Suprapubic skin (tissue), 4 donors: Measurements from ENCODE around the gene EPHA6. TPM values are rescaled to one million over a fixed set of nuclear protein-coding genes. Genes with fewer than 3 reads are reported as not detected.
"Not testable (repeated sequence)": the region's sequence is repeated elsewhere in the genome, so short reads cannot be mapped to it uniquely, and the experiment has no call there.

Experiments
- DNase-seq, 2 donors: peaks; one replicate each; pipeline ENCODE4 v3.0.0-alpha.2; 2019; ENCODE audit warnings: low spot score in 2 of 2
- H3K27ac ChIP-seq: fragments of 200-600 bp; sonication (generic); one replicate; pipeline ENCODE4 v1.5.1; 2019
- H3K27me3 ChIP-seq: fragments of 200-600 bp; sonication (generic); one replicate; pipeline ENCODE4 v1.5.1; 2019
- H3K36me3 ChIP-seq: fragments of 200-600 bp; sonication (generic); one replicate; pipeline ENCODE4 v1.5.1; 2019
- H3K4me1 ChIP-seq: fragments of 200-600 bp; sonication (generic); one replicate; pipeline ENCODE4 v1.5.1; 2019
- H3K4me3 ChIP-seq: fragments of 200-600 bp; sonication (generic); one replicate; pipeline ENCODE4 v1.5.1; 2019; ENCODE audit warnings: mild to moderate bottlenecking
- H3K9me3 ChIP-seq: fragments of 200-600 bp; sonication (generic); one replicate; pipeline ENCODE4 v1.5.1; 2019
- CTCF ChIP-seq, 2 donors: fragments of 200-600 bp in 1 of 2; fragments of 450-650 bp in 1 of 2; sonication (generic) in 1 of 2; IDR thresholded peaks; one replicate each; pipeline ENCODE4 v1.5.1; 2016 to 2019; ENCODE audit warnings: antibody characterized with exemption in 2 of 2, mild to moderate bottlenecking in 1 of 2, moderate library complexity in 1 of 2
- EP300 ChIP-seq: sonication (generic); formaldehyde crosslinking; IDR thresholded peaks from one replicate; pipeline ENCODE4 v1.6.1; 2017; ENCODE audit warnings: antibody characterized with exemption
- POLR2A ChIP-seq, 2 donors: fragments of 450-650 bp; IDR thresholded peaks; one replicate each; pipeline ENCODE4 v1.6.1; 2017; ENCODE audit warnings: antibody characterized with exemption in 2 of 2, mild to moderate bottlenecking in 2 of 2, moderate library complexity in 2 of 2
- POLR2AphosphoS5 ChIP-seq, 3 donors: sonication (generic); formaldehyde crosslinking; IDR thresholded peaks; one replicate each; pipeline ENCODE4 v1.6.1; 2017; ENCODE audit warnings: antibody characterized with exemption in 3 of 3
- WGBS: methylation state at CpG from one replicate; pipeline ENCODE4 v1.1.5; 2018; 5-methylcytosine and 5-hydroxymethylcytosine counted together
- total RNA-seq, 4 donors: library from RNA; depleted of rRNA; stranded (reverse); fragments of >200 nt; gene quantifications; one replicate each; pipeline ENCODE4 v1.1.0, GENCODE V29; 2016

The EPHA6 gene
- total RNA-seq, 4 donors from 2014 or later, result not detected

GRCh38 chr3:97265237-97266005, 451.0 kb downstream of the EPHA6 start:
- DNase-seq, result no peak
- TF ChIP-seq POLR2A (IDR thresholded peaks at IDR 0.05) (no peak), EP300 (no peak), CTCF (IDR thresholded peaks at IDR 0.05) (no peak), POLR2AphosphoS5 (IDR thresholded peaks at IDR 0.05) (no peak)
- 96% methylated on average over 13 of the region's 19 CpGs for WGBS
- H3K4me3 ChIP-seq, result no peak overlapping the region
- no peaks in the 10 kb centered on the region for H3K9me3 ChIP-seq
- H3K4me1 ChIP-seq, result no peaks in the 10 kb centered on the region
- no peaks in the 10 kb centered on the region for H3K27me3 ChIP-seq
- H3K36me3 ChIP-seq, result no peaks in the 10 kb centered on the region
- no peak overlapping the region for H3K27ac ChIP-seq

DNA sequence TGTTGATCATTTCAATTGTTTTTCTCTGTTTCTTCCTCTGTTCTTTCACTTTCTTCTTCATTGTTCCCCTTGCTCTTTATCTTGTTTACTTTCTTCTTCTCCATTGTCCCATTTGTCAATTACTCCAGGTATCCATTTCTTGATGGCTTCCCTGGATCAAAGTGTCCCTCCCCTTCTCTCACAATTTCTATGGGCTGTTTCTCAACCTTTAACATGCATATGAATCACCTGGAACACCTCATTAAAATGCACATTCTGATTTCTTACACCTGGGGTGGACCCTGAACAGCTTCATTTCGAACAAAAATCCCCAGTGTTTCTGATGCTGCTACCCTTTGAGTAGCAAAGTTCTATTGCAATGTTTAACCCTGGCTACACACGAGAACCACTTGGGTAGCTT, 454.8 kb downstream of the EPHA6 start:
- WGBS, result 51% methylated on average over 2 of the region's 2 CpGs
- Histone ChIP-seq H3K4me3 (no peak overlapping the region), H3K4me1 (no peaks in the 10 kb centered on the region), H3K27me3 (no peaks in the 10 kb centered on the region), H3K36me3 (no peaks in the 10 kb centered on the region), H3K9me3 (no peaks in the 10 kb centered on the region), H3K27ac (no peak overlapping the region)
- DNase-seq, result no peak
- TF ChIP-seq POLR2A (IDR thresholded peaks at IDR 0.05) (no peak), EP300 (no peak)

GRCh38 chr3:97276879-97277550, 462.6 kb downstream of the EPHA6 start:
- H3K4me3 ChIP-seq, DNase-seq, H3K9me3 ChIP-seq, H3K27me3 ChIP-seq, H3K4me1 ChIP-seq, H3K27ac ChIP-seq, H3K36me3 ChIP-seq: not testable (repeated sequence)
- WGBS, result 87% methylated on average over 15 of the region's 15 CpGs

GRCh38 chr3:97277708-97278107, 463.3 kb downstream of the EPHA6 start:
- WGBS, result 92% methylated on average over 4 of the region's 4 CpGs
- H3K9me3 ChIP-seq, result no peaks in the 10 kb centered on the region
- H3K4me3 ChIP-seq, result no peak overlapping the region
- no peaks in the 10 kb centered on the region for H3K4me1 ChIP-seq
- no peaks in the 10 kb centered on the region for H3K36me3 ChIP-seq
- TF ChIP-seq POLR2A (IDR thresholded peaks at IDR 0.05), result no peak
- no peak for TF ChIP-seq CTCF (IDR thresholded peaks at IDR 0.05)
- no peak for TF ChIP-seq EP300
- TF ChIP-seq POLR2AphosphoS5 (IDR thresholded peaks at IDR 0.05), result no peak
- no peak for DNase-seq
- H3K27ac ChIP-seq, result no peak overlapping the region
- no peaks in the 10 kb centered on the region for H3K27me3 ChIP-seq

DNA sequence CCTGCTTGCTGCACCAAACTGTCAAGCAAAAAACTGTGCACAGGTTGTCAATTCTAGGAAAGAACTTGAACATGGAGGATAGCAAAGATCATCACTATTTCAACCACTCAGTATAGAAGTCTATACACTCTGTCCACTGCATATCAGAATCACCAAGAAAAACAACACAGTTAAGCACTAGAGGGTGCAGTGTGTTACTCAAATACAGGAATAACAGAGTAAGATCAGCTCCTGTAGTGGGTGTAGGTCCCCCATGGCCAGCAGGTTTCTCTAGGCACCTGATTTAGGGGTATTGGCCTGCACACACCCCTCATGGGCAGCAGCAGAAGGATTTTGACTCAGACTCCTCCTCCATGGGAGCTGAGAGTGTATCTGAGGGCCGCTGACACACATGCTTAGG, 464.1 kb downstream of the EPHA6 start:
- DNase-seq, result no peak
- Histone ChIP-seq H3K4me3 (no peak overlapping the region), H3K27me3 (no peaks in the 10 kb centered on the region), H3K36me3 (no peaks in the 10 kb centered on the region), H3K4me1 (no peaks in the 10 kb centered on the region), H3K27ac (no peak overlapping the region), H3K9me3 (no peaks in the 10 kb centered on the region)
- TF ChIP-seq POLR2A (IDR thresholded peaks at IDR 0.05) (no peak), EP300 (no peak), CTCF (IDR thresholded peaks at IDR 0.05) (no peak), POLR2AphosphoS5 (IDR thresholded peaks at IDR 0.05) (no peak)
- 92% methylated on average over 1 of the region's 1 CpG for WGBS

DNA sequence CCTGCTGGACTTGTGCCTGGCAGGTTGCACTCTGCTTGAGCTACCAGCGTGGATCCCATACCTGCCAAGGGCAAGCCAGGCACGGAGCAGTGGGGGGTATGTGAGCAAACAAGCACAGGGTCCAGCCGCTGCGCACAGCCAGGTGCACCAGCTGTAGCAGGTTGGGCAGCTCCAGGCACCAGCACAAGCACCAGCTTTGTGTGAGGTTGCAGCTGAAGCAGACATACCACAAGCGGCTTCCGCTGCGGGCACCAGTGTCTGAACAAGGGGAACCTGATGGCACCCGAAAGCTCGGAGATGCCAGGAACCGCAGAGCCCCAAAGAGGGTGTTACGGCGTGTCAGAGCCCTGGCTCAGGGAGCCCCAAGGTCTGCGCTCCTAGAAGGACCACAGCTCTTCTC, 477.5 kb downstream of the EPHA6 start:
- no peak overlapping the region for H3K4me3 ChIP-seq
- TF ChIP-seq POLR2A (IDR thresholded peaks at IDR 0.05) (no peak), POLR2AphosphoS5 (IDR thresholded peaks at IDR 0.05) (no peak), EP300 (no peak), CTCF (IDR thresholded peaks at IDR 0.05) (no peak)
- H3K36me3 ChIP-seq, result no peaks in the 10 kb centered on the region
- H3K9me3 ChIP-seq, result no peaks in the 10 kb centered on the region
- H3K27ac ChIP-seq, result no peak overlapping the region
- no peaks in the 10 kb centered on the region for H3K4me1 ChIP-seq
- no peak for DNase-seq
- 100% methylated on average over 4 of the region's 13 CpGs for WGBS
- H3K27me3 ChIP-seq, result no peaks in the 10 kb centered on the region
